Measurements from ENCODE around the gene ST7. TPM values are rescaled to one million over a fixed set of nuclear protein-coding genes. Genes with fewer than 3 reads are reported as not detected.
A peak's percentile ranks its signal among the peaks of the same experiment; 100 is the strongest.

The ST7 gene
- total and polyA plus RNA-seq, 7 experiments from 2014 or later: 2.1 to 6.4 (median 4.1) TPM

DNA sequence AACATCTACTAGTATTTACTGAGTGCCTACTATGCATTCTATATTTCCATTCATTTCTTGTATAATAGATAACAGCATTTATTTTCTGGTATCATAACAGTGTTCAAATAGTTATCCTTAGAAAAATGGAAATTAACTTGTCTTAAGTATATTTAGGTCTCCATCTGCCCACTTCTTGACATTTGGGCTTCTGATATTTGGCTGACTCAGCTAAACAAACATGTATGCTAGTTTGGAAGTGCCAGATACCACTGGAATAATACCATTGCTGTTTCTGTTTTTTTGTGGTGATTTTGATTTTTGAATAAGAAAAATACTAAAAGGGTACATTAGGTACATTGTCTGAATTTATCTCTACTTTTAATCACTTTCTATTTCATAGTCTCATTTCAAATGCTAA is 169.2 kb downstream of the ST7 start:
- H3K27me3 ChIP-seq (ENCODE audit: control insufficient read depth in 2 of 2, insufficient read depth in 2 of 2, low read length in 2 of 2): no peaks in the 10 kb centered on the region
- Mint-ChIP-seq H3K36me3 (peaks cover 0 to 3% (median 0%) of the 10 kb centered on the region in 5 donors), H3K27ac (no peak overlapping the region), H3K4me1 (no peaks in the 10 kb centered on the region), H3K9me3 (no peaks in the 10 kb centered on the region), H3K4me3 (no peak overlapping the region), H3K27me3 (peaks cover 0 to 20% (median 0%) of the 10 kb centered on the region in 5 donors)
- no peak overlapping the region for H3K27ac ChIP-seq (ENCODE audit: low read depth, low read length)
- H3K9me3 ChIP-seq (ENCODE audit: control insufficient read depth in 2 of 3, low read length in 3 of 3): no peaks in the 10 kb centered on the region
- H3K4me3 ChIP-seq (ENCODE audit: low read length): no peak overlapping the region
- H3K4me1 ChIP-seq (ENCODE audit: control insufficient read depth in 2 of 2, insufficient read depth in 2 of 2, low read length in 2 of 2): no peaks in the 10 kb centered on the region
- CTCF ChIA-PET: interaction anchor here (1.2 to 8.5 kb wide), 4 partner anchors 114 to 195 kb away, joined by 3 to 68 read pairs (median 15); no protein-coding TSS in a partner anchor
- DNase-seq (no peak), ATAC-seq (no peak)
- intact Hi-C loops (cut with micrococcal nuclease): no loop called here
- H3K36me3 ChIP-seq (ENCODE audit: control insufficient read depth in 2 of 3, insufficient read depth in 3 of 3, low read length in 3 of 3): no peaks in the 10 kb centered on the region
- POLR2A ChIA-PET: no interaction called here

DNA sequence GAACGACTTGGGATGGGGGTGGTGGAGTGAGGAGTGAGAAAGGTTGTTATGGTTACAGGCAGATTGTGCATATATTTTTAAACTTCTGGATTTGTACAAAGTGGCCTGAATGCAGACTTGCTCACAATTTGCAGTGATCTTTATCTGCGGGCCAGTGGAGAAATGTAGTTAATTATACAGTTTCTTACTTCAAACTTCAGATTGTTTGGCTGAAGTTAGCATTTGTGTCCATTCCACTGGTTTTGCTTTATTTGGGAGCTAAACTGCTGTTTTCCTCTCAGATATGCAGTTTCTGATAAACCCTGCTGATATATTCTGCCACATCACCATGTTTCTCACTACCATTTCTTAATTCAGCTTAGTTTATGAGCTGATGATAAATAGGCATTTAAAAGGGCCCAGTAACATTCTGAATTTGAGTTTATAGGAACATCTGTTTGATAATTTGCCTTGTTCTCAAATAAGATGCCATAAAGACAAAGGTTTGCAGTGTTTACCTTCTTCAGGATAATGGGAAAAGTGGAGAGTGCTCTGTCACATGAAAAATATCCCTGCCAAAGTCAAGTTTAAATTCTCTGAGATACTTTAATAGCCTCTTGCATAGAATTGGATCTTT is 170.1 kb downstream of the ST7 start:
- no peak overlapping the region for H3K27ac ChIP-seq (ENCODE audit: low read depth, low read length)
- no peaks in the 10 kb centered on the region for H3K4me1 Mint-ChIP-seq
- ATAC-seq (no peak), DNase-seq (no peak)
- CTCF ChIA-PET: interaction anchor here (1.4 to 8.5 kb wide), 4 partner anchors 134 to 190 kb away, joined by 3 to 68 read pairs (median 26); no protein-coding TSS in a partner anchor
- H3K9me3 ChIP-seq (ENCODE audit: control insufficient read depth in 2 of 3, low read length in 3 of 3): no peaks in the 10 kb centered on the region
- H3K27me3 ChIP-seq (ENCODE audit: control insufficient read depth in 2 of 2, insufficient read depth in 2 of 2, low read length in 2 of 2): no peaks in the 10 kb centered on the region
- H3K36me3 ChIP-seq (ENCODE audit: control insufficient read depth in 2 of 3, insufficient read depth in 3 of 3, low read length in 3 of 3): no peaks in the 10 kb centered on the region
- no peaks in the 10 kb centered on the region for H3K9me3 Mint-ChIP-seq
- intact Hi-C loops (cut with micrococcal nuclease): no loop called here
- POLR2A ChIA-PET: no interaction called here
- H3K36me3 Mint-ChIP-seq: peaks cover 0 to 3% (median 0%) of the 10 kb centered on the region in 5 donors
- no peak overlapping the region for H3K4me3 ChIP-seq (ENCODE audit: low read length)
- H3K4me1 ChIP-seq (ENCODE audit: control insufficient read depth in 2 of 2, insufficient read depth in 2 of 2, low read length in 2 of 2): no peaks in the 10 kb centered on the region
- no peak overlapping the region for H3K4me3 Mint-ChIP-seq
- no peak overlapping the region for H3K27ac Mint-ChIP-seq
- peaks cover 0 to 16% (median 0%) of the 10 kb centered on the region in 5 donors for H3K27me3 Mint-ChIP-seq

DNA sequence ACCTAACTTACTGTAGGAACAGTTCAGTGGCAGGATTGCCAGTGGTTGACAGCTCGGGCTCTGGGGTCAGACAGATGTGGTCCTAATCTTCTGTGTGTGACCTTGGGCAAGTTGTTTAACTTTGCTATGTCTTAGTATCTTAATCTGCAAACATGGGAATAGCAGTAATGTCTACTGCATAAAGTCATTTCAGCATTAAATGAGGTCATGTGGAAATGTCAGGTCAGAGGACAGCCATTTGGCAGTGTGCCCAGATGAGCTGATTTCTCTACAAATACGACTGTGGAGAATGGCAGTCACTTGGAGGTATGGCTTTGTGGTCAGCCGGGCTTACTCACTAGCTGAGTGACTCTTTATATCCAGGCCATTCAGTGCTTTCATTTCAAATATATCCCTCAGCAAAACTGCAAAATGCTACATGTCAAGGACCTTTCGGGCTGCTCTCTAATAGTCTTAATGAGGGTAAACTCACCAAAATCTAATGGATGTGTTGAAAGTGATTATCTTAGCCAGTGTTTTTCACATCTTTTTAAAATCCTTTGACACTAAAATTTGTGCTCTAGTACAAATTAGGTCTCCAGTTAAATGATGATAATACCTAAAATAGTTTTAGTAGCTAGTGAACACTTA is 171.4 kb downstream of the ST7 start:
- Histone ChIP-seq H3K27ac (ENCODE audit: low read depth, low read length) (no peak overlapping the region), H3K4me3 (ENCODE audit: low read length) (no peak overlapping the region), H3K4me1 (ENCODE audit: control insufficient read depth in 2 of 2, insufficient read depth in 2 of 2, low read length in 2 of 2) (no peaks in the 10 kb centered on the region), H3K27me3 (ENCODE audit: control insufficient read depth in 2 of 2, insufficient read depth in 2 of 2, low read length in 2 of 2) (no peaks in the 10 kb centered on the region), H3K36me3 (ENCODE audit: control insufficient read depth in 2 of 3, insufficient read depth in 3 of 3, low read length in 3 of 3) (no peaks in the 10 kb centered on the region), H3K9me3 (ENCODE audit: control insufficient read depth in 2 of 3, low read length in 3 of 3) (no peaks in the 10 kb centered on the region)
- intact Hi-C loops (cut with micrococcal nuclease): loop anchor here in 1 of 2 donors (5.0 kb wide), 2 partner anchors 532 to 887 kb away; no protein-coding TSS in a partner anchor
- H3K4me3 Mint-ChIP-seq: no peak overlapping the region
- H3K27me3 Mint-ChIP-seq: peaks cover 0 to 14% (median 0%) of the 10 kb centered on the region in 5 donors
- peaks cover 0 to 3% (median 0%) of the 10 kb centered on the region in 5 donors for H3K36me3 Mint-ChIP-seq
- CTCF ChIA-PET: interaction anchor here (1.1 to 3.9 kb wide), 6 partner anchors 10 to 195 kb away, joined by 3 to 30 read pairs (median 14); no protein-coding TSS in a partner anchor
- DNase-seq (peak in 1 of 9 donors; percentile 32), ATAC-seq (peak; percentile 80)
- no peaks in the 10 kb centered on the region for H3K4me1 Mint-ChIP-seq
- H3K27ac Mint-ChIP-seq: no peak overlapping the region
- POLR2A ChIA-PET: no interaction called here
- H3K9me3 Mint-ChIP-seq: no peaks in the 10 kb centered on the region

DNA sequence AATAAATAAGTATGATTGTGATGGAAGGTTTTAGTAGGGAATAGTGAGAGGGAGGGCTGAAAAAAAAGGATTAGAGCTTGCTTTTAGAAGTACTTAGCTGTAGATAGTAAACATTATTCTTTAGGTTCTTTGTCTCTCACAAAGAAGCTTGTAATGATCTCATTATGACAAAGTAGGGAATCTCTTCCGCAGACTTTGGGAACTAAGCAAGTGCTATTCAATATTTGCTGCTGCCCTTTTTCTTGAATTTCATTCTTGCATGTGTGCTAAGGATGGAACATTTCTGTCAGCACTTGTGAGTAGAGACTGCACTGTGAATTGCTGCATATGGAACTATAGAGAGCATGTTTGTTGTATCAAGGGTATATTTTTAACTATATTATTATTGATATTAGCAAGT is 173.4 kb downstream of the ST7 start:
- Histone ChIP-seq H3K4me1 (ENCODE audit: control insufficient read depth in 2 of 2, insufficient read depth in 2 of 2, low read length in 2 of 2) (no peaks in the 10 kb centered on the region), H3K36me3 (ENCODE audit: control insufficient read depth in 2 of 3, insufficient read depth in 3 of 3, low read length in 3 of 3) (no peaks in the 10 kb centered on the region), H3K27ac (ENCODE audit: low read depth, low read length) (no peak overlapping the region), H3K4me3 (ENCODE audit: low read length) (no peak overlapping the region), H3K27me3 (ENCODE audit: control insufficient read depth in 2 of 2, insufficient read depth in 2 of 2, low read length in 2 of 2) (no peaks in the 10 kb centered on the region), H3K9me3 (ENCODE audit: control insufficient read depth in 2 of 3, low read length in 3 of 3) (no peaks in the 10 kb centered on the region)
- H3K27ac Mint-ChIP-seq: no peak overlapping the region
- H3K4me3 Mint-ChIP-seq: no peak overlapping the region
- intact Hi-C loops (cut with micrococcal nuclease): loop anchor here (1.0 to 5.0 kb wide), 5 partner anchors 141 to 953 kb away; no protein-coding TSS in a partner anchor
- ATAC-seq (no peak), DNase-seq (no peak)
- H3K27me3 Mint-ChIP-seq: peaks cover 0 to 9% (median 0%) of the 10 kb centered on the region in 5 donors
- H3K9me3 Mint-ChIP-seq: no peaks in the 10 kb centered on the region
- no peaks in the 10 kb centered on the region for H3K4me1 Mint-ChIP-seq
- peaks cover 0 to 5% (median 0%) of the 10 kb centered on the region in 5 donors for H3K36me3 Mint-ChIP-seq
- ChIA-PET POLR2A (no interaction called here), CTCF (interaction anchor here (0.7 to 3.9 kb wide), 16 partner anchors 8 to 953 kb away, joined by 3 to 30 read pairs (median 6); no protein-coding TSS in a partner anchor)

DNA sequence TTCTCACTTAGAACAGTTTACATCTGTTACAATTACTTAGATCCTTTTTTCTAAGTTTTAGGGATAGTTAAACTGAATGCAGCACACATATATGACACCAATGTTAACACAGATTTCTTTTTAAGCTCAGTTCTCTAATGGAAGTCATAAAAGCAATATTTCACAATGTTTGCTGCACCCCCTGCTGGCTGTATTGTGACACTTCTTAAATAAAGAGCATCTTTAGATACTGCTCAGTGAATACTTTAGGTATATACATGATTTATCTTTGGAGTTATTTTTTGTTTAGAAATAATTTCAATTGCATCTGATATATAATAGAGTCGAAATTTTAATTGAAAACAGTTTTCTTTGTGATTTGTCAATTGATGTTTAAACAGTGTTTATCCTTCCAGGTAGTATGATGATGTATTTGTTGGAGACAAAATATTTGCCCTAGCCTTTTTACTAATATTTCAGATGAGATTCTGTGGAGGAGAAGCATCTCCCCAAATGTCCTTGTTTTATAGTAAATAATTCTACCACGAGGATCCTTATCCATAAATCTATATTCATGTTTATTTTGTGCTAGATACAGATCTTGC is 174.4 kb downstream of the ST7 start:
- Histone ChIP-seq H3K4me3 (ENCODE audit: low read length) (no peak overlapping the region), H3K4me1 (ENCODE audit: control insufficient read depth in 2 of 2, insufficient read depth in 2 of 2, low read length in 2 of 2) (no peaks in the 10 kb centered on the region), H3K9me3 (ENCODE audit: control insufficient read depth in 2 of 3, low read length in 3 of 3) (no peaks in the 10 kb centered on the region), H3K36me3 (ENCODE audit: control insufficient read depth in 2 of 3, insufficient read depth in 3 of 3, low read length in 3 of 3) (no peaks in the 10 kb centered on the region), H3K27ac (ENCODE audit: low read depth, low read length) (no peak overlapping the region), H3K27me3 (ENCODE audit: control insufficient read depth in 2 of 2, insufficient read depth in 2 of 2, low read length in 2 of 2) (no peaks in the 10 kb centered on the region)
- DNase-seq (peak in 8 of 9 donors; percentile 9 to 53 (median 44)), ATAC-seq (peak; percentile 76)
- intact Hi-C loops (cut with micrococcal nuclease): loop anchor here (1.0 to 5.0 kb wide), 5 partner anchors 142 to 954 kb away; no protein-coding TSS in a partner anchor
- peaks cover 0 to 11% (median 0%) of the 10 kb centered on the region in 5 donors for H3K27me3 Mint-ChIP-seq
- no peaks in the 10 kb centered on the region for H3K9me3 Mint-ChIP-seq
- ChIA-PET POLR2A (no interaction called here), CTCF (interaction anchor here (0.6 to 3.9 kb wide), 15 partner anchors 8 to 276 kb away, joined by 3 to 30 read pairs (median 5); no protein-coding TSS in a partner anchor)
- no peak overlapping the region for H3K4me3 Mint-ChIP-seq
- H3K36me3 Mint-ChIP-seq: peaks cover 0 to 6% (median 0%) of the 10 kb centered on the region in 5 donors
- H3K27ac Mint-ChIP-seq: no peak overlapping the region
- no peaks in the 10 kb centered on the region for H3K4me1 Mint-ChIP-seq

DNA sequence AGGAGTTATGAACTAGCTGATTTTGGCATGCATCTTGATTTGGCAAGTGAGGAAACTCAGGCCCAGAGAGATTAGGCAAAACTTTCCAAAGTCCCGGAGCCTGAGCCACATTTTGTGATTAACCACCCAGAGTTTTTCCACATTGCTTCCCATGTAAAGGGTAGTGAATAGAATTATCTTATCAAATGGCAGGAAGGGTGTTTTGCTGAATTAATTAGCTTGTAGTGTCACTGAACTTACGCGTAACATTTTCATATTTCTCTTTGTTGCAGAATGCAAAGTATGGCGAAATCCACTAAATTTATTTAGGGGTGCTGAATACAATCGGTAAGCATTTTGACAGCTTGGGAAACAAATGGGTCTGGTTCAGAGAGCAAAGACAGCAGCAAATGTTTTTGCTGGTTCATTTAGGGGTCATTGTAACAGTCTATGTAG is 176.2 kb downstream of the ST7 start:
- H3K9me3 ChIP-seq (ENCODE audit: control insufficient read depth in 2 of 3, low read length in 3 of 3): no peaks in the 10 kb centered on the region
- H3K27me3 Mint-ChIP-seq: peaks cover 0 to 11% (median 0%) of the 10 kb centered on the region in 5 donors
- no peaks in the 10 kb centered on the region for H3K27me3 ChIP-seq (ENCODE audit: control insufficient read depth in 2 of 2, insufficient read depth in 2 of 2, low read length in 2 of 2)
- H3K36me3 Mint-ChIP-seq: peaks cover 0 to 21% (median 5%) of the 10 kb centered on the region in 5 donors
- no peak overlapping the region for H3K27ac Mint-ChIP-seq
- H3K4me1 Mint-ChIP-seq: no peaks in the 10 kb centered on the region
- ChIA-PET CTCF (interaction anchor here (0.8 to 1.4 kb wide), 6 partner anchors 10 to 199 kb away, joined by 3 to 5 read pairs (median 4); no protein-coding TSS in a partner anchor), POLR2A (no interaction called here)
- H3K4me1 ChIP-seq (ENCODE audit: control insufficient read depth in 2 of 2, insufficient read depth in 2 of 2, low read length in 2 of 2): no peaks in the 10 kb centered on the region
- no peak overlapping the region for H3K4me3 Mint-ChIP-seq
- no peak overlapping the region for H3K4me3 ChIP-seq (ENCODE audit: low read length)
- no peak overlapping the region for H3K27ac ChIP-seq (ENCODE audit: low read depth, low read length)
- no peaks in the 10 kb centered on the region for H3K9me3 Mint-ChIP-seq
- intact Hi-C loops (cut with micrococcal nuclease): loop anchor here in 1 of 2 donors (5.0 kb wide), 2 partner anchors 537 to 892 kb away; no protein-coding TSS in a partner anchor
- no peaks in the 10 kb centered on the region for H3K36me3 ChIP-seq (ENCODE audit: control insufficient read depth in 2 of 3, insufficient read depth in 3 of 3, low read length in 3 of 3)
- ATAC-seq (no peak), DNase-seq (no peak)

Measured in naive thymus-derived CD4-positive, alpha-beta T cell (primary cell).